GM21529 (cell line): ENCODE data around the gene MCU.
A peak's percentile ranks its signal among the peaks of the same experiment; 100 is the strongest.
"Not testable (repeated sequence)": the region's sequence is repeated elsewhere in the genome, so short reads cannot be mapped to it uniquely, and the experiment has no call there.

Source experiments
- ATAC-seq: cut with Tn5 transposase; IDR thresholded peaks from one replicate; pipeline ENCODE4 v1.9.1; 2021; ENCODE audit not compliant: unreplicated experiment

Gene MCU, protein sequence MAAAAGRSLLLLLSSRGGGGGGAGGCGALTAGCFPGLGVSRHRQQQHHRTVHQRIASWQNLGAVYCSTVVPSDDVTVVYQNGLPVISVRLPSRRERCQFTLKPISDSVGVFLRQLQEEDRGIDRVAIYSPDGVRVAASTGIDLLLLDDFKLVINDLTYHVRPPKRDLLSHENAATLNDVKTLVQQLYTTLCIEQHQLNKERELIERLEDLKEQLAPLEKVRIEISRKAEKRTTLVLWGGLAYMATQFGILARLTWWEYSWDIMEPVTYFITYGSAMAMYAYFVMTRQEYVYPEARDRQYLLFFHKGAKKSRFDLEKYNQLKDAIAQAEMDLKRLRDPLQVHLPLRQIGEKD

DNA sequence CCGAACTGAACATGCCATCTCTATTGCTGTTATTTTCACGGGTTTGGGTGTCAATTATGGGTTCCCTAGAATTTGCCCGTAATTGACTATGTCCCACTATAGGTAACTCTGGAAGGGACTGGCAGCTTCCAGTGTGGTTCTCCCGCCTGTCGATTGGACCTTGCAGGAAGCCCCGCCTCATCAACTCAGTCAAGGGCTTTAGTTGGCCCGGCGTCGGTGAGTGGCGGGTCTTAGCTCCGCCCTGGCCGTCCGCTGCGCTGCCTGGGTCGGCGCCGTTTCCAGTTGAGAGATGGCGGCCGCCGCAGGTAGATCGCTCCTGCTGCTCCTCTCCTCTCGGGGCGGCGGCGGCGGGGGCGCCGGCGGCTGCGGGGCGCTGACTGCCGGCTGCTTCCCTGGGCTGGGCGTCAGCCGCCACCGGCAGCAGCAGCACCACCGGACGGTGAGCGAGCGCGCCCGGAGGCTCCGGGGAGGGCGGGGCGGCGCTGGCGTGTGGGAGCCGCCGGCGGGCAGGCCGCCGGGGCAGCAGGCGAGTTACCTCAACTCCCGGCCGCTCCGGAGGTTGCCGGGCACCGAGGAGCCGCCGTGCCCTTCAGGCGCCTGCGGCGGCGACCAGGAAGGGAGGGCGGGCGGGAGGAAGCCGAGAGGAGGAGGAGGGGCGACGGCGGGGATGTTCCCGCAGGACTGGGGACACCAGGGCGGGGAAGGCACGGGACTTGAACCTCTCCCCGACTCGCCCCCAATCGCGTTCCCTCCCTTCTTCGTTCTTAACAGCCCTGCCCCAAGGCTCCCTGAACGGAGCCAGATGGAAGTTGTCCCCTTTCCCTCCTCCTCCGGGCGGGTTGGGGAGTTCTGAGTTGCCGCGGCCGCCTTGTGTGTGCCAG, at the start of gene MCU:
TSS of gene MCU (plus strand) at position 281 of the 881 bp plus-strand sequence. CDS start at position 290, 9 bp downstream.
- peak; percentile 90 for ATAC-seq

DNA sequence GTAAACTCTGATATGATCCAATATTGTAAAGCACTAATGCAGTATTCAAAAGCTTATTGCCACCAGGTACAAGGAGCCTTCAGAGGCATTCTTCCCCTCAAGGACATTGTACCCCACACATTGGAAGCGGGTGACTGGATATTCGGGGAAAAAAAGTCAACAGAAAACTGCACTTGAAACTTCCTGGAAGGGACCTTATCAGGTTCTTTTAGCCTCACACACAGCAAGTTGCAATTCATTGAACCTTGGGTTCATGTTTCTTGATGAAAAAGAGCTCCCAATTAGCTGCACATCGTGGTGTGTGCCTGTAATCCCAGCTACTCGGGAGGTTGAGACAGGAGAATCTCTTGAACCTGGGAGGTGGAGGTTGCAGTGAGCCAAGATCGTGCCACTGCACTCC, 49.6 kb upstream of the MCU start:
- no peak for ATAC-seq

DNA sequence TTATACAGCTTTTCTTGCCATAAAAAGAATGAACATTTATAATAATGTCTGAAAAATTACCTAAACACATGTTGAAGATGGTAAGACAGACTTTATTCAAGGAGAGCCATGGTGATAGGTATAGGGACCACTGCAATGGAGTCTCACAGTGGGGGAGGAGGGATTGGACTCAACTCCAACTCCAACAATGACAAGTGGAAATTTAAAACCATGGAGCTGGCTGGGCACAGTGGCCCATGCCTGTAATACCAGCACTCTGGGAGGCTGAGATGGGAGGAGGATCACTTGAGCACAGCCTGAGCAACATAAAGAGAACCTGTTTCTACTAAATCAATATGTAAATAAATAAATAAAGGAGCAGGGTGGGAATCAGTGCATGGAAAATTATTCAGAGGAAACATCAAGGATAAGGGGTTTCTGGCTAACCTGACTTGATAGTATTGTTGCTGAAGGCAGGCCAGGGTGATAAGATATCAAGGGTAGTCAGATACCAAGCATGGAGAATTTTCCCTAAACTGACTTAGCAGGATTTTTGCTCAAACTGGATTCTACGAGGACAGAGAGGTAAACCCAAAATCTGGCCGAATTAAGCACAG, 46.6 kb upstream of the MCU start:
- ATAC-seq: no peak

DNA sequence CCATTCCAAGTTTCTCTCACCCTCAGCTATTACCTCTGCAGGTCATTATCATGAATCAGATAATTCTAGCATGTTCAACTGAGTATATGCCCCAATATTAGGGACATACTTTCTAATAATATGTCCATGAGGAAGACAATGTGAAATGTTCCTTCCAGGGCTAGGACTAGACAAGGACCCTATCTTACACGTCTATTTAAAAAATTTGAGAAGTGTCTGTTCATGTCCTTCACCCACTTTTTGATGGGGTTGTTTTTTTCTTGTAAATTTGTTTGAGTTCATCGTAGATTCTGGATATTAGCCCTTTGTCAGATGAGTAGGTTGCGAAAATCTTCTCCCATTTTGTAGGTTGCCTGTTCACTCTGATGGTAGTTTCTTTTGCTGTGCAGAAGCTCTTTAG, 45.0 kb upstream of the MCU start:
- ATAC-seq: not testable (repeated sequence)

DNA sequence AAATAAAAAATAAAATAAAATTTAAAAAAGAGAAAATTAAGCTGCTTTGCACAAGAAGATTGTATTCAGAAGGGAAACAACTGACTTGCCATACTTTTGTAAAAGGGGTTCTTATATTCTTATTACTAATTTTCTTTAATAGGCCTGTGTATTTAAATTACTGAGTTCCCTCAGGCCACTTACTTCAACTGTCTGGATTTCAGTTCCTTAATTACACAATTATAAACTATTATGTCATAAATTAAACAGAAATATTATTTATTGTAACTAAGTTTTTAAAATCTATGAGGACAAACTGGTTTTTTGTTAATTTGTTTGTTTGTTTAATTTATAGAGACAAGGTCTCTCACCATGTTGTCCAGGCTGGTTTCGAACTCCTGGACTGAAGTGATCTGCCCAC, 43.6 kb upstream of the MCU start:
- ATAC-seq: no peak

DNA sequence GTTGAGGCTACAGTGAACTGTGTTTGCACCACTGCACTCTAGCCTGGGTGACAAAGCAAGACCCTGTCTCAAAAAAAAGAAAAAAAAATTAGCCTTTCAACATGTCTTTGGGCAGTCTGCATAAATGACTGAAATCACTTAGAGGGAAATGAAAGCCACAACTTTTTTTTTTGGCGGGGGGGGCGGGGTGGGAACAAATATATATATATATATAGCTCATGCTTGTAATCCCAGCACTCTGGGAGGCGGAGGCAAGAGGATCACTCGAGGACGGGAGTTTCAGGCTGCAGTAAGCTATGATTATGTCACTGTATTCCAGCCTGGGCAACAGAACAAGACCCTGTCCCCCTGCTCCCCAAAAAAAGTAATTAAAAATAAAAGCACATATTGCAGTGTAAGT, 42.7 kb upstream of the MCU start:
- ATAC-seq: no peak

DNA sequence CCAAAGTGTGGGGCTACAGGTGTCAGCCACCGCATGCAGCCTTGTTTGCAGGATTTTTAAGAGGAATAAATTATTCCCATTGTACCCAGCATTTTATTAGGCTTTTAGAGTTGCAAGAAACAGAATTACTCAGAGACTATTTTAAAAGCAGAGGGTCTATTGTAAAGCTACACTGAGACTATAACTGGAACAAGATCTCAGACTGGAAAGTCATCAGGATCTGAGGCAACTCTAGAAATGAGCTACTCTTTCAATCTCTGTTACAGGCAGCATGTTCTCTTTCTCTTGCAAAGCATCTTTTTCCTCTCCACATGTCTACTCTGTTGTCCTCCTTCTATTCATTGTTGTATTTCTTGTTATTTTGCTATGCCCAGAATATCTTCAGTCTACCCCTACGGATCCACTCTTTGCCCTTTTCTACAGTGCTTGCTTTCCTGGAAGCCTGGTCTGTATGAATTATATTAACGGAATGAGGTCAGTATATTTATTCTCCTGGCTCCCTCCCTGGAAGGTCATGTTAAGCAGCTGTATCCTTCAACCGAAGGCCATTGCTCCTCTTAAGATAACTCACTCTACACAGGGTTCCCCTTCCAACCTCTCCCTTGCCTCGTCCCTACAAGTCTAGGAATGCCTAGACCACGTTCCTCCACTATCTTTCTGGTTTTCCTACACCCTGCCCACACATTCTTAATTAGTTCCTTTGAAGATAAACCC, 38.4 kb upstream of the MCU start:
- no peak for ATAC-seq

DNA sequence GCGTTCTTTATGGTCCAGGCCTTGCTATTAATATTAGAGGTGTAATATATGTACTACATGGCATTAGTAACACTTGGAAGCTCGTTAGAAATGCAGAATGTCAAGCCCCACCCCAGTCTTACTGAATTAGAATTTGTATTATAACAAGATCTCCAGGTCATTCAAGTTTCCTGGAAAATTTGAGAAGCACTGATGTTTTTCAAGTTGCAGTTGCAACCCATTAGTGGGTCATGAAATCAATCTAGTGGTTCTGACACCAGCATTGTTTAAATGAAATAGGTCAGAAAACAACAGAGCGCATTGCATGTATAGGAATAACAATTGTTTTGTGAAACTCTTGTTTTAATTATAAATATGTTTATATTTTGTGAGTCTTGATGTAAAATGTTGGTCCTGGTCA, 37.2 kb upstream of the MCU start:
- ATAC-seq: no peak

DNA sequence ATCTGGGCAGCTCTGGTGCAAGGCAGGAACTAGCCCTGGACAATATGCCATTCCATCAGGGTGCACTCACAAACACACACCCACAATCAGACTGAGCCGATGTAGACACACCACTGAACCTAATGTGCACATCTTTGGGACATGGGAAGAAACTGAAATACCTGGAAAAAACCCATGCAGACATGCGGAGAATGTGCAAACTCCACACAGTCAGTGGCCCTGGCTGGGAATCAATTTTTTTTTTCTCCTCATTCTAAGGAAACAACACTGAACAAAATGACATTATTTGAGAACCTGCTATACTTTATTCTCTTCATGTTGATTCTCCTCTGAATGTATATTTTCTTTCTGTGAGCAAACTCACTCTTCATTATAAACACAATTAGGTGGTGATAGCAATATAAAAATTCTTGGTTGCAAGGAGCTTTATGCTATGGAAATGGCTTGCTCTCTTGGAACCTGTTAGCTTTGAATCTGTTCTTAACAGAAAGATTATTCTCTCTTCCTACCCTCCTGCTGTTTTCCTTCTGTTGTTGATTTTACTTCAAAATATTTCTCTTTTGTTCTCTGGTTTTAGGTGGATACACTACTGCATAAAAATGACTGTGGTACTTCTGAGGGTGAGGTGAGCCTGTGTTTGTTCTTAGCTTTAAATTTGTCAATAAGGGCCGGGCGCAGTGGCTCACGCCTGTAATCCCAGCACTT, 33.1 kb upstream of the MCU start:
- no peak for ATAC-seq

DNA sequence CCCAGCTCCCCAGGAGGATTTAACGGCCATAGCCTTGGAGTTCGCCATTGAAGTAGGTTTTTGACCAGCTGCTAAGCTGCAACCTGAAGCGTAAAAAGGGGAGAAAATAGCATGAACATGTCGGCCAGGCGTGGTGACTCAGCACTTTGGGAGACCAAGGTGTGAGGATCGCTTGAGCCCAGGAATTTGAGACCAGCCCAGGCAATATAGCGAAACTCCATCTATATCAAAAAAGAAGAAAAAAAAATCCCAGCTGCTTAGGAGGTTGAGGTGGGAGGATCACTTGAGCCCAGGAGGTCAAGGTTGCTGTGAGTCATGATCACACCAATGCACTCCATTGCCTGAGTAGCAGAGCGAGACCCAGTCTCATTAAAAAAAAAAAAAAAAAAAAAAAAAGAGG, 32.2 kb upstream of the MCU start:
- ATAC-seq: no peak

DNA sequence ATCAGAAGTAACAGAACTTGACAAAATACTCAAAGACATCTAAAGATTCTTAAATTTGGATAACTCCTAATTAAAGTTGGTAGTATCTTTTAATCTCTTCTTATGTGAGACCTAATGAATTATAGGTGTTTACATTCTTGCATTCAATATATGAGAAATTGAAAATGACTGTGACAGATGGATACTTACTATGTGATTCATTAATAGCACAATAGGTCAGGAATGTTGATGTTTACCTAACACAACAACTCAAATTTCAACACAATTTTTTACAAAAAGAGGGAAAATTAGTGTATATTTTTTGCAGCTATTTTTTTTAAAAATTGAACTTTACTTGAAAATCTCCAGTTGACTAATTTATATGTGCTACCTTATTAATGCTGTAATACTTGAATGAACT, 31.7 kb upstream of the MCU start:
- ATAC-seq: no peak

DNA sequence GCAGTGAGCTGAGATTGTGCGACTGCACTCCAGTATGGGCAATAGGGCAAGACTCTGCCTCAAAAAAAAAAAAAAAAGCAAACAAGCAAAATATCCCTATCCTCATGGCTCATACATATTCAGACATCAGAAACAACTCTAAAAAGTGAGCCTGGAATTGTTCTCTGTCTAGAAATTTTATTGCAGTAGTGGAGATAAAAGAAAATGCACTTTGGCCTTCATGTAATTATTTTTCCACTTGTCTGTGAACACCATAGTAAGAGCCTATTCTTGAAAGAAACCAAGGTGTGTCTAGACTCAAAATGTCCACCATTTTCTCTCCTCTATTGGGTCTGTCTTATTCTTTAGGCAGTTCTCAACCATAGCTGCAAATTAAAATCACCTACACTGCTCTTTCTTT, 30.5 kb upstream of the MCU start:
- ATAC-seq: no peak

DNA sequence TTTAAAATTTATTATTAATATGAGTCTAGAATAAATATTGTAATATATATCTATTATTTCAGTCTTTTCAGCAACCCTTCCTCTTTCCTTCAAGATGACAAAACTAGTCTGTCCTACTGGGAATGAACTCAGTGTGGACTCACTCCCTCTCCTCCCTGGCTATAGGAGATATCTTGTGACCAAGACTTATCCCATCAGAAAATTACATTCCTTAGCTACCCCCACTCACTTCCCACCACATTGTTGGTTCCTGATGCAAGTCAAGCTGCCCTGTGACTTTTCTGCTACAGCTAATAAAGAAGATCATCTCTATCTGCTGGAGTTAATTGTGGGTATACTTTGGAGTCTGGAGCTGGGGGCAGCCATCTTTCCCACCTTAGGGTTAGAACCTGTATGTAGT, 28.0 kb upstream of the MCU start:
- ATAC-seq: no peak

DNA sequence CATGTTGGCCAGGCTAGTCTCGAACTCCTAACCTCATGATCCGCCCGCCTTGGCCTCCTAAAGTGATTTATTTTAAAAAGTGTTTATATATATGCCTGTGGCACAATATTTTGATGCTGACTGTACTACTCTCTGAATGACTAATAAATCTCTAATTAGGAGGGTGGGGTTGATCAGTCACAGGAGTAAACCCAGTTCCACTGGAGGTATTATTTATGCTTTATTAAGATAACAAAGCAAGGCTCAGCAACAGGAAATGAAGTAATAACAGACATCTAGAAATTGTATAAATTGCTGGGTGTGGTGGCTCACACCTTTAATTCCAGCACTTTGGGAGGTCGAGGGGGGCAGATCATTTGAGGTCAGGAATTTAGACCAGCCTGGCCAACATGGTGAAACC, 26.0 kb upstream of the MCU start:
- ATAC-seq: no peak

DNA sequence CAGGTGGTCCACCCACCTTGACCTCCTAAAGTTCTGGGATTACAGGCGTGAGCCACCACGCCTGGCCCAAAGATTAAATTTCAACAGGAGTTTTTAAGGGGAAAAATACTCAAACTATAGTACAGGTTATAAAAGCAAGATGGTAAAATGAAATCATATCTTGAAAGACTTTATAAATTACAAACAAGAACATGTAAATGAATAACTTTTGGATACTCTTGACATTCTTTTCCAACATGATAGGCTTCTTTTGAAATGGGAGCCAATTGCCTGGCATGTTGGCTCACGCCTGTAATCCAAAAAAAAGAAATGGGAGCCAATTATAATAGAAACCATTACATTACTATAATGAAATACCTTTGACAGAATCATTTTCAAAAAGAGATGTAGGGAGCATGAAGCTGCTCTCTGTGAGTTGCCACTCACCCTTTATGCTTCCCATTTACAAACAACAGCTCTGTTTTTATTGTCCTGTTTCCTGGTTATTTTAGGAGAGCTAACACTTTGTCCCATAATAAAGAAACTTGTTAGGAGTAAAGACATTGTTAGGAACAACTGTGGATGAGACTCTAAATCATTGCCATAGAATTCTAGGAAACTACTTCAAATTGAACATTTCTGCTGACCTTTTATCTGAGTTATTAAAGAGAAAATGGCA, 24.6 kb upstream of the MCU start:
- no peak for ATAC-seq

DNA sequence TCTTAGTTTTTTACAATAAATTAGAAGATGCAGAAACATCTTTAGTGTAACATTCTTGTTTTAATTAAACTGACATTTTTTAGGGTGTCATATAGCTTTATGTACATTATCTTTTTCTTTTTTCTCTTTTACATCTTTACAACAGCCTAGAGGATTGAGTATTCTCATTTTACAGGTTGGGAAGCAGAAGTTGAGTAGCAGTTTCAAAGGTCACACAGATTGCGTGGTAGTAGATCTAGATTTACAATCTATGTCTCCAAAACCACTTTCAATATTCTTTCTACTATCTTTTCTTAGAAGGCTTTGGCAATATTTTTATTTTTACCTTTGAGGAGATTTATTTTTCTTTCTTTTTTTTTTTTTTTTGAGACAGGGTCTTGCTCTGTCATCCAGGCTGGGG, 18.7 kb upstream of the MCU start:
- no peak for ATAC-seq

DNA sequence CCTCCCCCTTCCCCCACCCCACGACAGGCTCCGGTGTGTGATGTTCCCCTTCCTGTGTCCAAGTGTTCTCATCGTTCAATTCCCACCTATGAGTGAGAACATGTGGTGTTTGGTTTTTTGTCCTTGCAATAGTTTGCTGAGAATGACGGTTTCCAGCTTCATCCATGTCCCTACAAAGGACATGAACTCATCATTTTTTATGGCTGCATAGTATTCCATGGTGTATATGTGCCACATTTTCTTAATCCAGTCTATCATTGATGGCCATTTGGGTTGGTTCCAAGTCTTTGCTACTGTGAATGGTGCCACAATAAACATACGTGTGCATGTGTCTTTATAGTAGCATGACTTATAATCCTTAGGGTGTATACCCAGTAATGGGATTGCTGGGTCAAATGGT, 17.8 kb upstream of the MCU start:
- ATAC-seq: not testable (repeated sequence)

DNA sequence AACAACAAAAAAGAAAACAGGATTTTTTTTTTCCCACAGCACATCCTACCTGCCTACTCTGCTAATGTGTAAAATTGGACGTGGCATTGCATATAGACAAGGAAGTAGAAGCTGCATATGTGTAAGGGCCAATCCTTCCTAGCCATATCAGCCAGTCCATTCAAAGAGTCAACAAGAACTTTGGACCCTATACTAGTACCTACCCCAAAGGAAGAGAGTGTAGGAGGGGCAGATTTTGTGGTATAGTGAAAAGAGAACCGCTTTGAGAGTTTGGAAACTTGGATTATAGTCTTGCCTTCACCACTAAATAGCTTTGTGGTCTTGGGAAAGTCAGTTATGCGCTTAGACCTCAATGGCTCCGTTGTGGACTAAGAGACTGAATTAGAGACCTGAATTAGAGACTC, 12.1 kb upstream of the MCU start:
- no peak for ATAC-seq

DNA sequence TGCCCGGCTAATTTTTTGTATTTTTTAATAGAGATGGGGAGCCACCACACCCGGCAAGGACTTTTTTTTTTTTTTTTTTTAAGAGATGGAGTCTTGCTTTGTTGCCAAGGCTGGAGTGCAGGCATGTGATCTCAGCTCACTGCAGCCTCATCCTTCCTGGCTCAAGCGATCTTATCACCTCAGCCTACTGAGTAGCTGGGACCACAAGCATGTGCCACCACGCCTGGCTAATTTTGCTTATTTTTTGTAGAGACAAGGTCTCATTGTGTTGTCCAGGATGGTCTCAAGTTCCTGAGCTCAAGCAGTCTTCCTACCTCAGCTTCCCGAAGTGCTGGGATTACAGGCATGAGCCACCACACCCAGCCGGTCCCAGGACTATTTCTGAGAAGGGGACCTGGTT, 9.3 kb upstream of the MCU start:
- no peak for ATAC-seq

DNA sequence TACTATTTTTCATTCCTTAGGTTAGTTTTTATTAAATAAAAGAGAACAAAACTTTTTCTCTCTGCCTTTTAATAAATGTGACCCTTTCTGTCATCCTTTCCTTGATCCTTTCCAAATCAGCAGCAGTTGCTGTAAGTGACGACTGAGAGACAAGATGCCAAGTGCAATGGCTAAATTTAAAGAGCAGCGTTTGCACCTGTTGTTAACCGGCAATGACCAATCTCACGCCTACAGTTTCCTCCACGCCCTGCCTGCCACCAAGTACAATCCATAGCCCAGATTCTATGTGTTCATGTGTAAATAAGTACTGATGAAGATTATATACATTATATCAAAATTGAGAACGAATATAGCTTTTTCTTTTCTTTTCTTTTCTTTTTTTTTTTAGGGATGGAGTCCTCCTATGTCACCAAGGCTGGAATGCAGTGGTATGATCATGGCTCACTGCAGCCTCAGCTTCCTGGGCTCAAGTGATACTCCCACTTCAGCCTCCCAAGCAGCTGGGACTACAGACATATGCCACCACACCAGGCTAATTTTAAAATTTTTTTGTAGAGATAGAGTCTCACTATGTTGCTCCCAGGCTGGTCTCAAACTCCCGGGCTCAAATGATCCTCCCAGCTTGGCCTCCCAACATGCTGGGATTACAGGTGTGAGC, 6.5 kb upstream of the MCU start:
- no peak for ATAC-seq
